H1 (cell line): ENCODE data around the gene INPP5A. TPM values are rescaled to one million over a fixed set of nuclear protein-coding genes. Genes with fewer than 3 reads are reported as not detected.

ENCODE experiments used
- CTCF ChIA-PET: fragments of 300-600 bp; sonication (Branson Sonifier 250); formaldehyde crosslinking; loops from one replicate; lab custom pipeline; 2021; ENCODE audit not compliant: partially characterized antibody; lab: Charles Lee
- POLR2A ChIA-PET: fragments of 300-600 bp; sonication (Branson Sonifier 250); formaldehyde crosslinking; loops from one replicate; lab custom pipeline; 2021; ENCODE audit warnings: inconsistent platforms; ENCODE audit not compliant: partially characterized antibody; lab: Charles Lee
- DNase-seq, 2 experiments: peaks; one replicate each; pipeline versions ENCODE4 v3.0.0 to v3.0.0-alpha.2; 2010 to 2022; ENCODE audit warnings: low spot score in 2 of 2, low read depth in 1 of 2, mixed read lengths in 1 of 2
- FAIRE-seq: peaks from 2 replicates; lab custom pipeline; 2011; peaks lifted over from hg19 to GRCh38; lab: Jason Lieb, UNC
- H2AFZ ChIP-seq: 2 replicates; pipeline ENCODE4 v1.8.1; 2012; ENCODE audit warnings: low read length, inconsistent platforms
- H2AK5ac ChIP-seq: 2 replicates; pipeline ENCODE4 v1.6.1; 2013; ENCODE audit warnings: low read depth, low read length
- H2BK120ac ChIP-seq: replicated peaks from 2 replicates; pipeline ENCODE3; 2013; ENCODE audit warnings: low read depth, low read length, inconsistent platforms
- H2BK12ac ChIP-seq: 2 replicates; pipeline ENCODE4 v1.6.1; 2013; ENCODE audit warnings: low read depth, low read length
- H2BK15ac ChIP-seq: 2 replicates; pipeline ENCODE4 v1.6.1; 2013; ENCODE audit warnings: low read length
- H2BK20ac ChIP-seq: 2 replicates; pipeline ENCODE4 v1.6.1; 2013; ENCODE audit warnings: low read length
- H2BK5ac ChIP-seq: 2 replicates; pipeline ENCODE4 v1.6.1; 2013; ENCODE audit warnings: low read depth, low read length
- H3K14ac ChIP-seq: 2 replicates; pipeline ENCODE4 v1.6.1; 2013; ENCODE audit warnings: inconsistent platforms; ENCODE audit not compliant: insufficient read length
- H3K18ac ChIP-seq: 2 replicates; pipeline ENCODE4 v1.6.1; 2013; ENCODE audit warnings: low read length; ENCODE audit errors: extremely low read depth
- H3K23ac ChIP-seq: 2 replicates; pipeline ENCODE4 v1.6.1; 2013; ENCODE audit warnings: inconsistent platforms; ENCODE audit not compliant: insufficient read length
- H3K23me2 ChIP-seq: 2 replicates; pipeline ENCODE4 v1.6.1; 2013; ENCODE audit warnings: low read depth, low read length
- H3K27ac ChIP-seq: 2 replicates; pipeline ENCODE4 v1.6.1; 2011; ENCODE audit warnings: low read depth, low read length, inconsistent platforms
- H3K27me3 ChIP-seq, 4 experiments: replicated peaks in 1 of 4; 1 replicate in 1 of 4; 2 replicates in 3 of 4; pipeline versions ENCODE4 v1.6.1 to v1.8.1; 2011 to 2013; ENCODE audit warnings: low read length in 3 of 4, mild to moderate bottlenecking in 3 of 4, inconsistent platforms in 2 of 4, mixed read lengths in 2 of 4, moderate library complexity in 1 of 4; ENCODE audit not compliant: control insufficient read depth in 3 of 4, insufficient read depth in 3 of 4; ENCODE audit errors: extremely low read depth in 1 of 4
- H3K36me3 ChIP-seq, 4 experiments: 2 replicates each; pipeline versions ENCODE4 v1.6.1 to v1.8.1; 2011 to 2013; ENCODE audit warnings: mild to moderate bottlenecking in 4 of 4, low read length in 3 of 4, moderate library complexity in 2 of 4, control low read depth in 1 of 4, inconsistent platforms in 1 of 4; ENCODE audit not compliant: insufficient read depth in 4 of 4, control insufficient read depth in 2 of 4
- H3K4ac ChIP-seq: replicated peaks from 2 replicates; pipeline ENCODE3; 2013; ENCODE audit warnings: low read length, low read depth, mixed read lengths, inconsistent platforms; ENCODE audit not compliant: insufficient read length
- H3K4me1 ChIP-seq, 4 experiments: replicated peaks in 1 of 4; 1 replicate in 1 of 4; 2 replicates in 3 of 4; pipeline versions ENCODE4 v1.6.1 to v1.8.1; 2011 to 2013; ENCODE audit warnings: low read length in 3 of 4, inconsistent platforms in 2 of 4, mixed read lengths in 1 of 4; ENCODE audit not compliant: insufficient read depth in 4 of 4, control insufficient read depth in 3 of 4
- H3K4me2 ChIP-seq, 2 experiments: 2 replicates each; pipeline versions ENCODE4 v1.6.1 to v1.8.1; 2011 to 2013; ENCODE audit warnings: low read depth in 2 of 2, low read length in 2 of 2, control low read depth in 1 of 2, inconsistent platforms in 1 of 2, mild to moderate bottlenecking in 1 of 2; ENCODE audit not compliant: insufficient read depth in 1 of 2
- H3K4me3 ChIP-seq, 4 experiments: fragments of 200-600, 300-600 bp in 1 of 4; sonication (generic), shearing (Covaris generic), sonication (Bioruptor Twin) in 1 of 4; 2 replicates each; pipeline versions ENCODE4 v1.5.1 to v1.8.1; 2011 to 2016; ENCODE audit warnings: low read length in 4 of 4, low read depth in 3 of 4, control low read depth in 2 of 4, inconsistent platforms in 2 of 4, mild to moderate bottlenecking in 2 of 4, mixed read lengths in 1 of 4, moderate library complexity in 1 of 4; ENCODE audit not compliant: insufficient read depth in 2 of 4; ENCODE audit errors: extremely low read depth in 1 of 4
- H3K56ac ChIP-seq: replicated peaks from 2 replicates; pipeline ENCODE3; 2013; ENCODE audit warnings: low read depth, mild to moderate bottlenecking, mixed read lengths, low read length, inconsistent platforms; ENCODE audit not compliant: insufficient read length
- H3K79me1 ChIP-seq: 2 replicates; pipeline ENCODE4 v1.6.1; 2013; ENCODE audit warnings: low read depth, low read length, control low read depth
- H3K79me2 ChIP-seq, 2 experiments: 2 replicates each; pipeline versions ENCODE4 v1.6.1 to v1.8.1; 2012 to 2013; ENCODE audit warnings: low read length in 2 of 2, mild to moderate bottlenecking in 2 of 2, inconsistent platforms in 1 of 2; ENCODE audit not compliant: insufficient read depth in 2 of 2, control insufficient read depth in 1 of 2
- H3K9ac ChIP-seq, 4 experiments: replicated peaks in 1 of 4; 1 replicate in 1 of 4; 2 replicates in 3 of 4; pipeline versions ENCODE4 v1.6.1 to v1.8.1; 2011 to 2013; ENCODE audit warnings: low read depth in 3 of 4, low read length in 3 of 4, control low read depth in 2 of 4, mild to moderate bottlenecking in 2 of 4, moderate library complexity in 2 of 4, inconsistent platforms in 1 of 4; ENCODE audit errors: extremely low read depth in 1 of 4
- H3K9me3 ChIP-seq, 2 experiments: 2 replicates each; pipeline versions ENCODE4 v1.6.1 to v1.8.1; 2012 to 2013; ENCODE audit warnings: mild to moderate bottlenecking in 2 of 2, moderate library complexity in 2 of 2, control low read depth in 1 of 2, inconsistent platforms in 1 of 2, low read depth in 1 of 2, low read length in 1 of 2, mixed read lengths in 1 of 2; ENCODE audit not compliant: insufficient read depth in 2 of 2
- H4K20me1 ChIP-seq, 2 experiments: replicated peaks in 1 of 2; 2 replicates each; pipeline versions ENCODE3 to v1.8.1; 2011 to 2013; ENCODE audit warnings: inconsistent platforms in 2 of 2, low read length in 2 of 2, mild to moderate bottlenecking in 1 of 2; ENCODE audit not compliant: insufficient read depth in 2 of 2, control insufficient read depth in 1 of 2
- H4K5ac ChIP-seq: 2 replicates; pipeline ENCODE4 v1.6.1; 2013; ENCODE audit warnings: low read length, low read depth, mixed read lengths, inconsistent platforms; ENCODE audit not compliant: insufficient read length
- H4K8ac ChIP-seq: 2 replicates; pipeline ENCODE4 v1.8.0; 2013; ENCODE audit warnings: mild to moderate bottlenecking, moderate library complexity, low read length, inconsistent platforms; ENCODE audit not compliant: insufficient read depth; ENCODE audit errors: extremely low read depth
- H4K91ac ChIP-seq: replicated peaks from 2 replicates; pipeline ENCODE3; 2013; ENCODE audit warnings: low read length, mixed read lengths, inconsistent platforms; ENCODE audit not compliant: insufficient read length
- ATF2 ChIP-seq: IDR thresholded peaks from 2 replicates; pipeline ENCODE4 v1.6.1; 2012; ENCODE audit warnings: low read length, inconsistent platforms
- CBX8 ChIP-seq: fragments of 300-800, 300-1000 bp; sonication (generic); IDR thresholded peaks from 2 replicates; pipeline ENCODE4 v1.7.1; 2016; ENCODE audit warnings: low read depth, low read length, borderline replicate concordance
- CTCF ChIP-seq, 3 experiments: IDR thresholded peaks; 1 replicate in 2 of 3; 2 replicates in 1 of 3; pipeline versions ENCODE4 v1.5.1 to v1.6.1; 2011; ENCODE audit warnings: low read length in 3 of 3, mild to moderate bottlenecking in 3 of 3, inconsistent platforms in 2 of 3, low read depth in 1 of 3, moderate library complexity in 1 of 3; ENCODE audit not compliant: insufficient read depth in 1 of 3; ENCODE audit errors: control extremely low read depth in 1 of 3
- EGR1 ChIP-seq: IDR thresholded peaks from 2 replicates; pipeline ENCODE4 v1.6.1; 2011; ENCODE audit warnings: low read depth, low read length, borderline replicate concordance
- EZH2 ChIP-seq: fragments of 200-600 bp; sonication (generic); IDR thresholded peaks from 2 replicates; pipeline ENCODE4 v1.7.1; 2012; ENCODE audit warnings: low read depth, mild to moderate bottlenecking, moderate library complexity, low read length, inconsistent platforms; ENCODE audit not compliant: severe bottlenecking
- RNF2 ChIP-seq: fragments of 200-900, 300-1000 bp; sonication (generic); IDR thresholded peaks from 2 replicates; pipeline ENCODE4 v1.7.1; 2016; ENCODE audit warnings: borderline replicate concordance, low read depth, mild to moderate bottlenecking, antibody characterized with exemption, low read length; ENCODE audit not compliant: poor library complexity, severe bottlenecking; ENCODE audit errors: missing control alignments
- SP4 ChIP-seq: IDR thresholded peaks from 2 replicates; pipeline ENCODE4 v1.6.1; 2012; ENCODE audit warnings: low read length, inconsistent platforms
- WGBS, 2 experiments: shearing (Covaris generic) in 1 of 2; methylation state at CpG; one replicate each; pipeline versions ENCODE4 v1.1.6 to v1.1.7; 2013 to 2015; ENCODE audit warnings: low lambda C conversion rate in 2 of 2, mixed read lengths in 2 of 2, inconsistent platforms in 1 of 2, low coverage in 1 of 2, missing lambda C conversion rate in 1 of 2; ENCODE audit not compliant: insufficient replicate concordance in 2 of 2, insufficient coverage in 1 of 2, insufficient read length in 1 of 2; ENCODE audit errors: extremely low coverage in 1 of 2, missing lambda C conversion rate in 1 of 2; 5-methylcytosine and 5-hydroxymethylcytosine counted together
- polyA plus RNA-seq, 7 experiments: library from polyadenylated mRNA; depleted of rRNA in 3 of 7; stranded (reverse) in 5 of 7; unstranded in 2 of 7; fragments of >200 nt in 5 of 7; fragments of 200-250 nt in 2 of 7; gene quantifications; 1 replicate in 5 of 7; 2 replicates in 1 of 7; 4 replicates in 1 of 7; pipeline versions ENCODE4 v1.2.1 to v1.2.3, GENCODE V29; 2011 to 2013; ENCODE audit warnings: missing spikeins in 2 of 7, mixed read lengths in 2 of 7
- total RNA-seq: library from RNA; stranded (reverse); fragmentation: NEBNext Ultra II Directional; extraction: Animal tissue kit (Norgen Biotek cat#: 25700); gene quantifications from 2 replicates; pipeline ENCODE4 v1.2.1, GENCODE V29; 2021

Gene INPP5A
- total and polyA plus RNA-seq, 2 of the 8 experiments (the other 6 are each of a cell fraction or from before 2014, with no cell fraction given), result 19.7 to 27.5 TPM

- ChIA-PET CTCF (interaction anchor here (0.8 kb wide), 1 partner anchor 73 kb away, joined by 3 read pairs; no protein-coding TSS in a partner anchor), POLR2A (interaction anchor here (0.6 kb wide), 1 partner anchor 355 kb away, joined by 3 read pairs; no protein-coding TSS in a partner anchor)
- no peaks in the 10 kb centered on the region for H3K9me3 ChIP-seq
- no peak for FAIRE-seq
- no peak overlapping the region for H2AK5ac ChIP-seq
- H2BK12ac ChIP-seq, result no peak overlapping the region
- H2BK120ac ChIP-seq, result no peak overlapping the region
- no peaks in the 10 kb centered on the region for H3K36me3 ChIP-seq
- H2BK20ac ChIP-seq, result no peak overlapping the region
- no peak overlapping the region for H3K4me2 ChIP-seq
- no peak overlapping the region for H4K5ac ChIP-seq
- H3K4ac ChIP-seq, result no peak overlapping the region
- no peak overlapping the region for H4K91ac ChIP-seq
- no peak overlapping the region for H3K18ac ChIP-seq
- H4K8ac ChIP-seq, result peak overlapping the region; percentile 9; the same call in 1 of the 2 replicates
- H3K4me3 ChIP-seq, result no peak overlapping the region
- H3K23me2 ChIP-seq, result no peaks in the 10 kb centered on the region
- peaks cover 3 to 26% of the 10 kb centered on the region in 2 experiments for H4K20me1 ChIP-seq
- H3K79me2 ChIP-seq, result peaks cover 0 to 41% of the 10 kb centered on the region in 2 experiments; a peak in 2 of 4 replicates
- 92% methylated on average over 32 of the region's 34 CpGs; no CpG with 5 or more reads in 1 of the 2 experiments for WGBS, 2 experiments
- no peaks in the 10 kb centered on the region; a peak in 1 of 7 replicates for H3K27me3 ChIP-seq
- H3K56ac ChIP-seq, result no peak overlapping the region
- H3K4me1 ChIP-seq, result peaks cover 0 to 17% (median 14%) of the 10 kb centered on the region in 4 experiments; a peak in 6 of 7 replicates
- H2AFZ ChIP-seq, result no peak overlapping the region
- H3K14ac ChIP-seq, result no peak overlapping the region
- H3K9ac ChIP-seq, result no peak overlapping the region
- H2BK5ac ChIP-seq, result no peak overlapping the region
- no peak overlapping the region for H3K23ac ChIP-seq
- H3K27ac ChIP-seq, result no peak overlapping the region
- no peak for DNase-seq
- H3K79me1 ChIP-seq, result peaks cover 19% of the 10 kb centered on the region
- H2BK15ac ChIP-seq, result no peak overlapping the region
- TF ChIP-seq RNF2 (no peak), ATF2 (no peak), CTCF (IDR thresholded peaks at IDR 0.05; ENCODE audit: control extremely low read depth in 1 of 3, insufficient read depth in 1 of 3, low read depth in 1 of 3, low read length in 3 of 3) (no peak), CBX8 (no peak), EZH2 (no peak), EGR1 (no peak), SP4 (no peak)
Observed at GRCh38 chr10:132545659-132546367, 8.2 kb downstream of the INPP5A start.
